ENCODE measurements around the gene HECW1.
"Not testable (repeated sequence)": the region's sequence is repeated elsewhere in the genome, so short reads cannot be mapped to it uniquely, and the experiment has no call there.

The HECW1 gene

DNA sequence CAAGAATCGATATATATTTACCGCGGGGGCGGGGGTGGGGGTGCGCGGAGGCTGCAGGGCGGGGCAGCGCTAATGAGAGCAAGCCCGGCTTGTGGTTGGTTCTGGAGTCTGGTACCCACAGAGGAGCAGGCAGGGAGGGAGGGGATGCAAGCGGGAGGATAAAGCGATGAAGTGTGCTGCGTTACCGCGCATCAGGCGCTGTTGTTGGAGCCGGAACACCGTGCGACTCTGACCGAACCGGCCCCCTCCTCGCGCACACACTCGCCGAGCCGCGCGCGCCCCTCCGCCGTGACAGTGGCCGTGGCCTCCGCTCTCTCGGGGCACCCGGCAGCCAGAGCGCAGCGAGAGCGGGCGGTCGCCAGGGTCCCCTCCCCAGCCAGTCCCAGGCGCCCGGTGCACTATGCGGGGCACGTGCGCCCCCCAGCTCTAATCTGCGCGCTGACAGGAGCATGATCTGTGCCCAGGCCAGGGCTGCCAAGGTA, at the start of gene HECW1:
HECW1 (plus strand) TSS at position 189 of the 482 bp plus-strand sequence. CDS start 131,259 bp downstream, outside the sequence.
- TF ChIP-seq, protein P1, sequence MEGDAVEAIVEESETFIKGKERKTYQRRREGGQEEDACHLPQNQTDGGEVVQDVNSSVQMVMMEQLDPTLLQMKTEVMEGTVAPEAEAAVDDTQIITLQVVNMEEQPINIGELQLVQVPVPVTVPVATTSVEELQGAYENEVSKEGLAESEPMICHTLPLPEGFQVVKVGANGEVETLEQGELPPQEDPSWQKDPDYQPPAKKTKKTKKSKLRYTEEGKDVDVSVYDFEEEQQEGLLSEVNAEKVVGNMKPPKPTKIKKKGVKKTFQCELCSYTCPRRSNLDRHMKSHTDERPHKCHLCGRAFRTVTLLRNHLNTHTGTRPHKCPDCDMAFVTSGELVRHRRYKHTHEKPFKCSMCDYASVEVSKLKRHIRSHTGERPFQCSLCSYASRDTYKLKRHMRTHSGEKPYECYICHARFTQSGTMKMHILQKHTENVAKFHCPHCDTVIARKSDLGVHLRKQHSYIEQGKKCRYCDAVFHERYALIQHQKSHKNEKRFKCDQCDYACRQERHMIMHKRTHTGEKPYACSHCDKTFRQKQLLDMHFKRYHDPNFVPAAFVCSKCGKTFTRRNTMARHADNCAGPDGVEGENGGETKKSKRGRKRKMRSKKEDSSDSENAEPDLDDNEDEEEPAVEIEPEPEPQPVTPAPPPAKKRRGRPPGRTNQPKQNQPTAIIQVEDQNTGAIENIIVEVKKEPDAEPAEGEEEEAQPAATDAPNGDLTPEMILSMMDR (IDR thresholded peaks at IDR 0.05), result no peak
- H3K36me3 ChIP-seq, result no peaks in the 10 kb centered on the region
- no peak within 1 kb of the TSS for H3K27ac ChIP-seq
- no peaks in the 10 kb centered on the region for H3K9me3 ChIP-seq
- H3K27me3 ChIP-seq, result peaks cover 91% of the 10 kb centered on the region
- no peak within 1 kb of the TSS for H3K4me3 ChIP-seq (ENCODE audit: low read depth in 1 of 2, low read length in 1 of 2)
- H3K4me1 ChIP-seq (ENCODE audit: control insufficient read depth in 1 of 2, insufficient read depth in 1 of 2, low read depth in 1 of 2, low read length in 1 of 2), result no peaks in the 10 kb centered on the region

DNA sequence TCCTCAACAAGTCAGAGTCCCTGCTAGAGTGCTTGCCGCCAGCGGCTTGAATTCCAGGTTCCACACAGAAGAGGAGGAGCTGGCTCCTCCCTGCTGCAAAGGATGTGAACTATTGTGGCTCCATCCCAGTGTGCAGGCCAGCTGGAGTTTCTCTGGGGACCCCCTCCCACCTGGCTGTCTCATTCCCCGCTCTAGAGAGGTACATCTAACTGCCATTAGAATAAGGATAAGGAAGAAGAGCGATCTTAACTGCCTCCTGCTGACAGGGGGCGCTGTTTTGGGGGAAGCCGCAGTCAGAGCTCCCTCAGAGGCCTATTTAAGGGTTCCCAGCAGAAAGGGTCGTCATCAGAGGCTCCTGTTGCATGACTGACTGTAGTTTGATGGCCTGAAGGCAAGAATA, 40.8 kb upstream of the HECW1 start:
- H3K9me3 ChIP-seq, result no peaks in the 10 kb centered on the region
- H3K27me3 ChIP-seq, result no peaks in the 10 kb centered on the region
- H3K4me1 ChIP-seq (ENCODE audit: control insufficient read depth in 1 of 2, insufficient read depth in 1 of 2, low read depth in 1 of 2, low read length in 1 of 2), result no peaks in the 10 kb centered on the region
- H3K4me3 ChIP-seq (ENCODE audit: low read depth in 1 of 2, low read length in 1 of 2), result no peak overlapping the region
- TF ChIP-seq, protein P1 (IDR thresholded peaks at IDR 0.05), result no peak
- H3K36me3 ChIP-seq, result no peaks in the 10 kb centered on the region
- H3K27ac ChIP-seq, result no peak overlapping the region

DNA sequence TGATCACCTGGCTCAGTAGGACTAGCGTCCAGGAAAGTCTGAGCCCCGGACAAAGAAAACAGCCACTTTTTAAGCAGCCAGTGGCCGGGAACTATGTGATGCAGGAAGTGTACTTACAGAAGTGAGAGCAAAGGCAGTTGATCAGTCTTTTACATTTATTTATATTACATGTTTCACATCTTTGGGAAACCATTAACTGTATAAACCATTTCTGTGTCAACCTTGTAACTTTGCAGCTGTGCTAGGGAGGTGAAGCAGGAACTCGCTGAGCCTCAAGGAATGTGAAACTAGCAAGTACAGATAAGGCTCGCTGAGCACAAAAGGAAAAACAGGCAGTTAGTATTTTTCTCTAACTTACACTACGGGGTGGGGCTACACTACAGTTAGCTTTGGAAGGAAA, 39.9 kb upstream of the HECW1 start:
- Histone ChIP-seq H3K4me1 (ENCODE audit: control insufficient read depth in 1 of 2, insufficient read depth in 1 of 2, low read depth in 1 of 2, low read length in 1 of 2) (no peaks in the 10 kb centered on the region), H3K9me3 (no peaks in the 10 kb centered on the region), H3K36me3 (no peaks in the 10 kb centered on the region), H3K4me3 (ENCODE audit: low read depth in 1 of 2, low read length in 1 of 2) (no peak overlapping the region), H3K27ac (no peak overlapping the region), H3K27me3 (no peaks in the 10 kb centered on the region)
- TF ChIP-seq, protein P1 (IDR thresholded peaks at IDR 0.05), result no peak

DNA sequence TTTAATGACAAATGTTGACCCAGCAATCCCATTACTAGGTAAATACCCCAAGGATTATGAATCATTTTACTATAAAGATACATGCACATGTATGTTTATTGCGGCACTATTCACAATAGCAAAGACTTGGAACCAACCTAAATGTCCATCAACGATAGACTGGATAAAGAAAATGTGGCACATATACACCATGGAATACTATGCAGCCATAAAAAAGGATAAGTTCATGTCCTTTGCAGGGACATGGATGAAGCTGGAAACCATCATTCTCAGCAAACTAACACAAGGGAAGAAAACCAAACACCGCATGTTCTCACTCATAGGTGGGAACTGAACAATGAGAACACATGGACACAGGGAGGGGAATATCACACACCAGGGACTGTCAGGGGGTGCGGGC, 38.6 kb upstream of the HECW1 start:
- not testable (repeated sequence) for H3K4me3 ChIP-seq (ENCODE audit: low read depth in 1 of 2, low read length in 1 of 2); H3K27ac ChIP-seq; H3K27me3 ChIP-seq

DNA sequence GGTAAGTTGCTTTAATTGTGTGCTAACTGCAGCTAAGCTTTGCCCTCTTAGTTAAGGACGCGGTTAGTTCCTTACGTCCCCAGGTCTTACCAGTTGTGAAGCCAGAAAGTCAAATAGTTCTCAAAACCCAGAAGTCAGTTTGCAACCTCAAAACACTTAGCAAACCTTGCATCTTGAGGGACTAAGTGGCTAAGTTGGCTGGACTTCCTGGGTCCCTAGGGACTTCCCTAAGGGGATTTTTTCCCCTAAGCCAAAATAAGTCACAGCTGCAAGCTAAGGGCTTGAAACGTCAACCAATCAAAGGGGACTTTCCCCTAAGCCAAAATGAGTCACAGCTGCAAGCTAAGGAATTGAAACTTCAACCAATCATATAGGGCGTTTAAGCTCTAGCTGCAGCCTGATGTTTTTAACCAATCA, 36.2 kb upstream of the HECW1 start:
- peaks cover 5% of the 10 kb centered on the region for H3K27me3 ChIP-seq

More for the DNA sequence above, 38.6 kb upstream of the HECW1 start:
- H3K9me3 ChIP-seq; H3K4me1 ChIP-seq (ENCODE audit: control insufficient read depth in 1 of 2, insufficient read depth in 1 of 2, low read depth in 1 of 2, low read length in 1 of 2); H3K36me3 ChIP-seq: not testable (repeated sequence)

DNA sequence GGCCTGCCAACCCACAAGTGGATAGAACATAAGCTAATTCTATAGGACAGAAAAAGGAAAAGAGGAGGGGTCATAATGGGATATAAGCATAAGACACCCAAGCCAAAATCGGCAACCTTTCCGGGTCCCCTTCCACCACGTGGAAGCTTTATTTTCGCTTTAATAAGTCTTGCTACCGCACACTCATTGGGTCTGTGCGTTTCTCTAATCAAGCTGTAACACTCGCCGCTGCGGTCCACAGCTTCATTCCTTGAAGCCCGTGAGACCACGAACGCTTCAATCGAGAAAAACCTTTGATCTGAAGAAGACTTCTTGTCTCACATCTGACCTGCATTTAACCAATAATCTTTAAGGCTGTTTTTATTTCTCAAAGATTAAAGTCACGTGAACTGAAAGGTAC, 35.8 kb upstream of the HECW1 start:
- no peak overlapping the region for H3K27ac ChIP-seq
- H3K36me3 ChIP-seq, result no peaks in the 10 kb centered on the region
- H3K27me3 ChIP-seq, result peaks cover 5% of the 10 kb centered on the region
- no peak overlapping the region for H3K4me3 ChIP-seq (ENCODE audit: low read depth in 1 of 2, low read length in 1 of 2)
- no peaks in the 10 kb centered on the region for H3K4me1 ChIP-seq (ENCODE audit: control insufficient read depth in 1 of 2, insufficient read depth in 1 of 2, low read depth in 1 of 2, low read length in 1 of 2)
- TF ChIP-seq, protein P1 (IDR thresholded peaks at IDR 0.05), result no peak
- no peaks in the 10 kb centered on the region for H3K9me3 ChIP-seq

More for the DNA sequence above, 36.2 kb upstream of the HECW1 start:
- no peaks in the 10 kb centered on the region for H3K36me3 ChIP-seq
- H3K4me3 ChIP-seq (ENCODE audit: low read depth in 1 of 2, low read length in 1 of 2), result no peak overlapping the region
- no peaks in the 10 kb centered on the region for H3K4me1 ChIP-seq (ENCODE audit: control insufficient read depth in 1 of 2, insufficient read depth in 1 of 2, low read depth in 1 of 2, low read length in 1 of 2)
- H3K27ac ChIP-seq, result no peak overlapping the region
- no peaks in the 10 kb centered on the region for H3K9me3 ChIP-seq
- TF ChIP-seq, protein P1 (IDR thresholded peaks at IDR 0.05), result no peak
